HG03378 (cell line): ENCODE data around the gene VRK3.
"Not testable (repeated sequence)": the region's sequence is repeated elsewhere in the genome, so short reads cannot be mapped to it uniquely, and the experiment has no call there.

Source experiments
- ATAC-seq: cut with Tn5 transposase; IDR thresholded peaks from one replicate; pipeline ENCODE4 v1.9.1; 2021; ENCODE audit warnings: mild to moderate bottlenecking, moderate library complexity; ENCODE audit not compliant: unreplicated experiment

VRK3 gene

GRCh38 chr19:49997709-49998108, 27.5 kb downstream of the VRK3 start:
- no peak for ATAC-seq

GRCh38 chr19:49988433-49988832, 36.7 kb downstream of the VRK3 start:
- ATAC-seq = no peak

- no peak for ATAC-seq
Observed at GRCh38 chr19:49988007-49988406, 37.2 kb downstream of the VRK3 start.

- ATAC-seq = no peak
Observed at GRCh38 chr19:49987159-49987698, 37.9 kb downstream of the VRK3 start.

- no peak for ATAC-seq
Observed at GRCh38 chr19:49986354-49986753, 38.8 kb downstream of the VRK3 start.

GRCh38 chr19:49985871-49986270, 39.3 kb downstream of the VRK3 start:
- ATAC-seq = no peak

GRCh38 chr19:49984491-49984890, 40.7 kb downstream of the VRK3 start:
- no peak for ATAC-seq

GRCh38 chr19:49983645-49984229, 41.4 kb downstream of the VRK3 start:
- ATAC-seq = no peak

GRCh38 chr19:49981603-49982593, 43.3 kb downstream of the VRK3 start:
- no peak for ATAC-seq

- ATAC-seq = no peak
Observed at GRCh38 chr19:49978324-49978723, 46.8 kb downstream of the VRK3 start.

GRCh38 chr19:49977881-49978280, 47.3 kb downstream of the VRK3 start:
- no peak for ATAC-seq

GRCh38 chr19:49977076-49977475, 48.1 kb downstream of the VRK3 start:
- no peak for ATAC-seq

- ATAC-seq = no peak
Observed at GRCh38 chr19:49976496-49976895, 48.7 kb downstream of the VRK3 start.

GRCh38 chr19:49975051-49975450, 50.1 kb downstream of the VRK3 start:
- no peak for ATAC-seq

GRCh38 chr19:49973987-49974386, 51.2 kb downstream of the VRK3 start:
- no peak for ATAC-seq

GRCh38 chr19:49972841-49973240, 52.3 kb downstream of the VRK3 start:
- no peak for ATAC-seq

- no peak for ATAC-seq
Observed at GRCh38 chr19:49971991-49972411, 53.2 kb downstream of the VRK3 start.

- ATAC-seq = not testable (repeated sequence)
Observed at GRCh38 chr19:49969355-49969754, 55.8 kb downstream of the VRK3 start.

- ATAC-seq = no peak
Observed at GRCh38 chr19:49968279-49968922, 56.8 kb downstream of the VRK3 start.

GRCh38 chr19:49960980-49961379, 64.2 kb downstream of the VRK3 start, which contains the start of gene SIGLEC11:
TSS of gene SIGLEC11 (minus strand) at chr19:49961172. CDS start at chr19:49961081, 91 bp downstream.
- not testable (repeated sequence) for ATAC-seq

GRCh38 chr19:49959892-49960291, 65.3 kb downstream of the VRK3 start:
- ATAC-seq = not testable (repeated sequence)
